Activated CD4-positive, alpha-beta T cell treated with anti-CD3 and anti-CD28 coated beads for 4 hours (primary cell): ENCODE measurements around the gene PROCR.
A peak's percentile ranks its signal among the peaks of the same experiment; 100 is the strongest.
"Not testable (repeated sequence)": the region's sequence is repeated elsewhere in the genome, so short reads cannot be mapped to it uniquely, and the experiment has no call there.

Source experiments
- DNase-seq, 2 donors: peaks; one replicate each; pipeline ENCODE4 v3.0.0-alpha.2; 2020

The PROCR gene

DNA sequence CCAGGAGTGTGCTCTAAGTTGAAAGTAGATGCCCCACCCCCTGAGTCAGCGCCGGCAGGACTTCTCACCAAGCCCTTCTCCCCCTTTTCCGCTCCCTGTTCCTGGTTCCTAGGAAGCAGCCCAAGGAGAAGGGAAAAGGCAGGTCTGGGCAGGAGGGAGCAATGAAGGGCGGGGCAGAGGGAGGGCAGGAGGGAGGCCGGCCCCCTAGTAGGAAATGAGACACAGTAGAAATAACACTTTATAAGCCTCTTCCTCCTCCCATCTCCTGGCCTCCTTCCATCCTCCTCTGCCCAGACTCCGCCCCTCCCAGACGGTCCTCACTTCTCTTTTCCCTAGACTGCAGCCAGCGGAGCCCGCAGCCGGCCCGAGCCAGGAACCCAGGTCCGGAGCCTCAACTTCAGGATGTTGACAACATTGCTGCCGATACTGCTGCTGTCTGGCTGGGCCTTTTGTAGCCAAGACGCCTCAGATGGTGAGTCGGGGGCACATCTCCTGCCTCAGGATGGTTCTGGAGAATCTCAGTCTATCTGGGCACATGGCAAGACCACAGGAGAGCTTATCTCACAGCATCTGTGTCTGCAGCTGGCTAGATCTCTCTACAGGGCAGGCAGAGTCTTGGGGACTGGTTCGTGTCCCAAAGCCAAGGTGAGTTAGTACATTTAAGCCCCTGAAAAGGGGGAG is at the start of gene PROCR:
TSS of gene PROCR (plus strand) at position 320 of the 681 bp plus-strand sequence. CDS start at position 403, 83 bp downstream.
- no peak for DNase-seq

DNA sequence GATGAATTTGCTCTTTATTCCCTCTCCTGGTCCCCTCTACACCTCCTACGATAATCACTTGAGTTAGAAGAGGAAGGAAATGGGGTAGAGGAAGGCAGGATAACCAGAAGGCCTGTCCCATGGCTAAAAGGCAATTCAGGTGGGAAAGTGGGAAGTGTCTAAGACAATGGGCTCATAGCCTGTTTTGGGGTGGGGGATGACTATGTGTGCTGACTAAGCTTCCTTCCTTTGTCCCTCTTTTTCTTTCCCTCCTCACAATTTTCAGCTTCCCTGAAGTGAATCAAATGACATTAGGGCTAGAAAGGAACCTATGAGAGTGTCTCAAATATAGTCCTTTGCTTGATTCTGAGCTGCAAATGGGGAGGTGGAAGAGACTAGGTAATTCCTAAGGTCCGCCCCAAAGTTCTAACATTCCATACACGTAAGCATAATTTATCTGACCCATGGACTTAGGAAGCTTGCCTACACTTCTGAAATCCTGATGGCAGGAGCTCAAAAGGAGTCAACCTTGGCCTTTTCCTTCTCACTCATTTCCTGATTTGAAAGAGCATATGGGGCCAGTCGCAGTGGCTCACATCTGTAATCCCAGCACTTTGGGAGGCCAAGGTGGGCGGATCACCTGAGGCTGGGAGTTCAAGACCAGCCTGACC is 49.0 kb upstream of the PROCR start:
- no peak for DNase-seq

DNA sequence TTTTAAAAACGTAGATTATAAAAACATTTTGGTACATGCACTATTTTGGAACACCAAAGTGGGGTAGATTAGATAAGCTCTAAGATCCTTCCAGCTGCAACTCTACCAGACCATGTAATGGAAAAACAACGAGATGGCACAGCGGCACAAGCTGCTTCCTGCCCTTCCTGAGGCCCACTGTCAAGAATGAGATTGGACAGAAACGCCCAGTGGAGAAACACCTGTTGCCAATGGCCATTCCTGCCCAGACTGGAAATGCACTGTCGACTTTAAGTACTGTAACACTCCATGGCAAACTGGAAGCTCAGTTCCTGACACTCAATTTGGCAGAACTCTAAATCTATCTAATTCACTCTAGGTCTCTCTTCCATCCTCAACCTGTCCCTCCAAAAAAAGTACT is 46.1 kb upstream of the PROCR start:
- DNase-seq: no peak

DNA sequence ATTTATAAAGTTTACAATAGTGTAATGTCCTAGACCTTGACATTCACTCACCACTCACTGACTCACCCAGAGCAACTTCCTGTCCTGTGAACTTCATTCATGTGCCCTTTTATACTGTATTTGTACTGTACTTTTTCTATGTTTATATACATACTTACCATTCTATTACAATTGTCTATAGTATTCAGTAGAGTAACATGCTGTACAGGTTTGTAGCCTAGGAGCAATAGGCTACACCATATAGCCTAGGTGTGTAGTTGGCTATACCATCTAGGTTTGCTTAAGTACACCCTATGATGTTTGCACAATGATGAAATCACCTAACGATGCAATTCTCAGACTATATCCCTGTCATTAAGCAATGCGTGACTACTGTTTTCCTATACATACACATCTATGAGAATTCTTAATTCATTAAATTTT is 42.2 kb upstream of the PROCR start:
- no peak for DNase-seq

DNA sequence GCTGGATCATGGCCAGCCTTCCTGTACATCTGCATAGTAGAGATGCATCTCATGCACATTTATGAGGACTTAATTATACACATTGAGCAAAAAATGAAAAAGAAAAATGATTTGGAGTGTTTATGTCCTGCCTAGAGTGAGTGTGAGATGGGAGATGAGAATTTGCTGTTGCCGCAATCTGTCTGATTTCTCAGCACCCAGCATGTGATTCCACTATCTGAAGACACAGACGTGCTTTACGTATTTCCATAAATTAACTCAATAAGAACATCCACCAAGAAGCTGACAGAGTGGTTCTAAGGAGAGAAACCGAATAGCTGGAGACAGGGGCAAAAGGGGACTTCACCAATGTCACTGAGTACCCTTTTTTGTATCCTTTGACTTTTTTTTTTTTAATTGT is 39.9 kb upstream of the PROCR start:
- DNase-seq: no peak

DNA sequence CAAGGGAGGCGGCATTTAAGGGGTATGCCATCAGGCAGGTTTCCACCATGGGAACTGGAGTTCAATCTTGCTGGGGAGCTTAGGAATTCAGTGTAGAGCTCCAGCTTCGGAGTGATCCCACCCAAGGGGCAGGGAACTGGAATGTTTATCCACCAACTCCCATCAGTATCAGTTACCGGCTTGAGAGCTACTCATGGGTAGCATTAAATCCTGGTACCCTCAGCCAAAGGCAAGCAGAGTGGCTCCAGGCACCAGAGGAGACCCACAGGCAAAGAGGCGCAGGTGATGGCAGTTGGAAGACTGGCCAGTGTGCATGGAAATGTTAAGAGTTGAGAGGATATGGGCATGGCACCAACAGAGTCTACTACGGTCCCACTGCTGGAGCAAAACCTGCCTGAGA is 38.8 kb upstream of the PROCR start:
- DNase-seq: no peak

DNA sequence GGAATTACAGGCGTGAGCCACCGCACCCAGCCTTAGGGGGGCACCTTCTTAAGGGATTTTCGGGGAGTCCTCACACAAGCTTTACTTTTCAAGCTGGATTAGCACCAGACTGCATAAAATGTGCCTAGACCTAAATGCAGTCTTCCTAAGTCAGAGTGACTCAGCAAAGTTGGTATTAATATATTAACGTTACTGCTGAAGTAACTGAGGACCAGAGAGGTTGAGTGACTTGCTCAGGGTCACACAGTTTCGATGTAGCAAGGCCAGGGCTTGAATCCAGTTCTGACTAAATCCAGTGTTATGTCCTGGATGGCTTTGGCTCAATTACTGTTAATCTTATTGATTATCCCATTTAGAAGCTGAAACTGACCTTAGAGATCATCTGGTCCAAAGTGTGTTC is 38.1 kb upstream of the PROCR start:
- DNase-seq: no peak

DNA sequence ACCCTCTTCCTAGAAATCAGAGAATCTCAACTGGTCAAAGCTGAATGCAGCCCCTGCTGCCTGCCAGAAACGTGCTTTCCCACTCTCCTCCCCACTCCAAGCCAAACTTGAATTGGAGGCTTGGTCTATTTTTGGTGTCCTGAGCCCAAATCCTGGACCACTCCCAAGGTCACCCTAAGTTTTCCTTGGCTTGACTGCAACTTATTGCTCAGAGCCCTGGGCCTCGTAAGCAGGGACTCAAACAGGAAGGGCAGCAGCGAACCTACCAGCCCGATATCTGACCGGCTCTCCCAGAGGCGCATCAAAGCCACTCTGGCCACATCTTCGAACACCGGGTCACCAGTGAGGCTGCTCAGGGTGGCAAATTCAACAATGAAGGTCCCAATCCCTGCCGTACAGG is 37.4 kb upstream of the PROCR start:
- no peak for DNase-seq

DNA sequence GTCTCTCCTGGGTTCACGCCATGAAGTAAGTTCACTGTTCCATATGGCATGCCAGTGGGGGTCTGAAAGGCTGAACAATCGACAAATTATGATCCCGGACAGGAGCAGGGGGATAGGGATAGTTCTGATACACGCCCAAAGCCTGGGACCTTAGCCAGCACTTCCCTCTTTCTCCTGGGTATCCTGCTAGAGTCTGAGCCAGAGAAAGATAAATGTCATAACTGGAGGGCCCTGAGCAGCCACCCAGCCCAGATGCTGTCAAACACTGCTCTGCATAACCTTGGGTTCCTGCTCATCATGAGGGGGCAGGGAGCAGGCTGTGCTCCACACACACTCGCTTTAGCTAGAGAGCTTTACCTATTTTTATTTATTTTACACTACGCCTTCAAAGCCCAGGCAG is 37.0 kb upstream of the PROCR start:
- no peak for DNase-seq

DNA sequence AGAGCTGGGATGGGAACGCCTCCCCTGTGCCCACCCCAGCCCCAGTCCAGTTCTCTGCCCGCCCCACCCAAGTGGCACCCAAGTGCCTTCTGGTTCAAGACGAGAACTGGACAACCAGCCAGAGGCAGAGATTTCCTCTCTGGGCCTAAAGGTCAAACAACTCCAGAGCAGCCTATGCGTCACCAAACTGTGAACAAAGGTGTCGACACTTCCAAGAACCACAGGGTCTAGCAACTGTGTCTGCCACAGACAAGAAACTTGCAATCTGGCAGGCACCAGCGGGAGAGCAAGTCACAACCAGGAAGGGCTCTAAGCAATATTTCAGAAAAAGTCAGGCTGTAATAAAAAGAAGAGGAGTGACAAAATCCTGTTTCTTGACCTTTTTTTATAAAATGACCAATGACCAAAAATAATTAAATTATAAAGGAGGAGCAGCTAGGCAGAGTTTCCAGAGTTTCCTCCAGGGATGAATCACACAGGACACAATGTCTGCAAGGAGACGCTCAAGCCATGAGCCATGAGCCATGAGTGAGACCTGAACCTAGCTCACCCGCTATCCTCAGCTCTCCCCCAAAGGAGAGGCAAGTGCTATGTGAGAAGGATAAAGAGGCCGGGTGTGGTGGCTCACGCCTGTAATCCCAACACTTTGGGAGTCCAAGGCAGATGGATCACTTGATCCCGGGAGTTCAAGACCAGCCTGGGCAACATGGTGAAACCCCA is 35.8 kb upstream of the PROCR start:
- DNase-seq: no peak

DNA sequence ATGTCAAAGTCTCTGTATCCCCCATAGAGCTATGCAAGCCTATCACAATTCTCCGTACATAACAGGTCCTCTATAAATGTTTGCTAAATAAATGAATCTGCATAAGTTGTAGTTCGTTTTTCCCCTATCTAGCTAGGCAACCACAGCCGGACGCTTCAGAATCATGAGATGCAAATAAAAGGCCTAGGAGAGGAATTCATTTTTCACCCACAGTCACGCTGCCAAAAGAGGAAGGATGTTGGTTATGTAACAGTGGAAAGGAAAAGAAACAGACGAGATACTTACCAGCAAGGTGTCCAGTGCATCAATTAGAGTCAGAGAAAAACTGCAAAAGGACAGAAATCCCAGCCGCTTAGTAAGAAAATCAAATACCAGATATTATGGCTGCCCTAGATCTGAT is 27.2 kb upstream of the PROCR start:
- DNase-seq: no peak

DNA sequence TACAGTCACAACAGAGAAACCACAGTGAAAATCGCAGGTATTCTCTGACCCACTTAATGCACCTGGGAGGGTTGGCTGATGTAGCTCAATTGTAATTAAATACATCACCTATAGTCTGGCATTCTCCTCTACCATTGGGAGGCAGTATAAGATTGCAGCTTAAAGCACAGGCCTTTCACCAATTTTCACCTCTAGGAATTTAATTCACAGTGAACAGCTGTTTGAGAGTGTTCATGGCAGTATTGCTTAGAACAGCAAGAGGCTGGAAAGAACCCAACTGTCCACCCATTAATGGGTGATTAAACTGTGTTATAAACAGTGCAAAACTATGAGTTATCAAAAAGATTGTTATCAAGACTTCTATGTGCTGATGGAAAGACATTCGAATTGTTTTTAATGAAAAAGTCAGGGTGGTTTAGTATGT is 26.7 kb upstream of the PROCR start:
- DNase-seq: peak; percentile 7 to 31

DNA sequence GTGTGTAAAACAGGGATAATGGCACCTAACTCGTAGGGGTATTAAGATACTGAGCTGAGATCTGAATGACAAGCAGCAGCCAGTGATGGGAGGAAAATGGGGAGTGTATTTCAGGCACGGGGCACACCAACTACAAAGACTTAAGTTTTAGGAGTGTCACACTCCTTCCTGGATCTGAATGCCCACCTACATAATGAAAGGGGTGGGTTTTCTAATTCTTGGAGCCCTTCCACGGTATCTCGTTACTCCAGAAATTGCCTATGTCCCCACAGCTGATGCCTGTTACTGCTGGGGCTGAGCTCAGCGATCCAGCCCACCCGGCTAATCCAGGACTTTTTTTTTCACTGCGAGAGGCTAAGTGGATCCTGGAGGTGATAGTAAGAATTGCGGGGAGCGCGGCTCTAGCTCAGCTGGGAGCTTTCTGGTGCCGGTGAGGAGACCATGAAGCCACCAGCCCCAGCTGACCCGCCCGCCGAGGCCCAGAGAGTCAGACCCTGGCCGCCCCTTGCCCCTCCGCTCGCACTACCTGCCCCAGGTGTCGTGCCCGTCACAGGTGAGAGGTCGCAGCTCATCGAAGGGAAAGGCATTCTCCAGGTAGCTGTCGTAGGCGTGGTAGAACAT is 25.5 kb upstream of the PROCR start:
- peak in 1 of 2 donors; percentile 29 for DNase-seq

DNA sequence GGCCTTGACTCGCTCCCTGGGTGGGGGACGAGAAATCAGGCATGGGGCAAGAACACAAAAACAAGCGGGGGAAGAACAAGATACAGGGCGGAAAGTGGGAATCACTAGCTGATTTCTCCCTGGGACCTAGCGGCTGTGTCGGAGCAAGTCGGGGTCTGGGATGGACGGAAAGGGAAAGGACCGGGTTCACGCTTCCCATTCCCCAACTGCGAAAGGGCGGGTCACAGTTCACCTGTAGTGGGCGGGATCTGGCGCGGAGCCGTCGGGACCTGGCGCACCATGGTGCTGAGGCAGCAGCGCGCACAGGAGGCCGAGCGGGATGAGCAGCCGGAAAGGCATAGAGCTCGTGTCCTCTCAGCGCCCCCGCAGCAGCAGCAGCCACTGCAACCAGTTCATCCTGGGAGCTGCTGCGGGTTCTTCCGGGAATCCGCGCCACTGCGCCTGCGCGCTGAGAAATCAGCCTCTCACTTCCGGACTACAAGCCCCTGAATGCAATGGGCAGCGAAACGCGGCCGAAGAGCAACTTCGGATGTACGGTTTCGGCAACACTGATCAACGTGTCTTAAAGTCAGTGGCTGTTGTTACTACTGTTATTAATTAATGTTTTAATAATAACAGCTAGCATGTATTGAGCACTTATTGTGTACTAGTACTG is 24.8 kb upstream of the PROCR start, which contains the start of gene EDEM2:
TSS of gene EDEM2 (minus strand) at position 417 of the 655 bp plus-strand sequence. CDS start at position 339, 78 bp downstream.
- peak; percentile 90 to 91 for DNase-seq

DNA sequence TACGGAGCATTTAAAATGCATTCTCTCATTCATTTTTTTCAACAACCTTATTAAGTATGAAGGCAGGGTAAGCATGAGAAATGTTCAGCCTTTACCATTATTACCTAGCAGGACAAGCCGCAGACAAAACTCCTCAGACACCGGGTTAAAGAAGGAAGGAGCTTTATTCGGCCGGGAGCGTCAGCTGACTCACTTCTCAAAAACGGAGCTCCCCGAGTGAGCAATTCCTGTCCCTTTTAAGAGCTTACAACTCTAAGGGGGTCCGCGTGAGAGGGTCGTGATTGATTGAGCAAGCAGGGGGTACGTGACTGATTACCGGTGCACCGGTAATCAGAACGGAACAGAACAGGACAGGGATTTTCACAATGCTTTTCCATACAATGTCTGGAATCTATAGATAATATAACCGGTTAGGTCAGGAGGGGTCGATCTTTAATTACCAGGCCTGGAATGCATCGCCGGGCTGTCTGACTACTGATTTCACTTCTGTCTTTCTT is 24.2 kb upstream of the PROCR start:
- peak in 1 of 2 donors; percentile 16 for DNase-seq

DNA sequence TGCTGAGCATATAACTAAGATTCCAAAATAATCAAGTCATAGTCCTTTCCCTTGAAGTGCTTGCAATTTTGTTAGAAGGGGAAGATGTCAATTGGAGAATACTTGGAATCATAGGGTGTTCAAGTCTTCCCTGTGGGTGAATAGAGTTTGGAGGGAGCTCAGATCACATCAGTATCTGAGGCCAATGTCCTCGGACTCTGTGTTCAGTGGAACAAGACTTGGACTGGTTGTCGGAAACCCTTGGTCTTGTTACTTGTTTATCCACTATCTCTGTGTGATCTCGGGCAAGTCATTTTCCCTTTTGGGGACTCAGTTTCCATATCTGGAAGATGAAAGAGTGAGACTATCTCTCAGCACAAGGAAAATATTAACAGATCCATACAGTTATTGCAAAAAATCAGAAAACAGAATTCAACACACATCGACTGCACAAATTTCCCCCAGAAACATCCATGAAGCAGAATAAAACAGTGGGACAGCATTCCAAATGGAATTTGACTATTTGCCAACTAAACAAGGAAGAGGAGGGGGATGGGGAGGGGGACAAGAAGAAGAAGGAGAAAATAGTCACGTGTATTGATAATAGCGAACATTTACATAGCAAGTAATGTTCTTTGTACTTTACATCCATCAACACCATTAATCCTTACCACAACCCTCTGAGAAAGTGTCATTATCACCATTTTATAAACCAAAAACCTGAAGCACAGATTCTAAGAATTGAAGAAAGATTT is 20.9 kb upstream of the PROCR start:
- DNase-seq: no peak

DNA sequence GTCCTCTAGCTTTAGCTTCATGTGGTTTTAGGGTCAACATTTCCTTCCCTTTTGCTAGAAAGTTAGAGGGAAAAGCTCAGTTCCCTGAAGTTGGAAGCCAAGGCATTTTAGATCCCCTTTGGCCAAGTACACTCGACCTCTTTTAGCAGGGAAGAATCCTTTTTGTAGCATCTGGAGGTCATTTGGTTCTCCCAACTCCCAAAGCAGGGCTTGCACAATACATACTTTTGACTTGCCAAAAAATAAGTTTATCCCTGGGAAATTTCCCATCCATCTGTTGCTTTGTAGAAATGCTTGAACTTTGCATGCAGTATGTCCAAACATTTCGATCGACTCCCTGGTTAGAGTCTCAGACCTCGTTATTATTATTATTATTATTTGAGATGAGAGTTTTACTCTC is 20.1 kb upstream of the PROCR start:
- no peak for DNase-seq

DNA sequence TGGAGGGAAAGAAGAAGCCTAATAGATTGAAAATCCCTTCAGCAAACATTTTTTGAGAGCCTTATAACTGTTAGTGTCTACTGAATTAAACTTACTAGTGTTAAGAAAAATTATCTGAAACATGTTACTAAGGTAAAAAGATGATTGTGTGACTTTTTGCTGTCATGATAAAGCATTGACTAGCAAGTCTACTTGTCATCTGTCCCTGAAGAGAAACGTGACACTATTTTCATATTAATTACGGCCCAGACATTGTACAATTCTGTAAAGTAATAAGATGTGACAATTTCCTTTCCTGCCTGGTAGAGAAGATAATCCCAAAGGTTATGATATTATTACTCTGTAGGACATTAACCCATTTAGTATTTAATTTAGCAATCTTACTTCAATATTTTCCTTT is 15.9 kb upstream of the PROCR start:
- no peak for DNase-seq

DNA sequence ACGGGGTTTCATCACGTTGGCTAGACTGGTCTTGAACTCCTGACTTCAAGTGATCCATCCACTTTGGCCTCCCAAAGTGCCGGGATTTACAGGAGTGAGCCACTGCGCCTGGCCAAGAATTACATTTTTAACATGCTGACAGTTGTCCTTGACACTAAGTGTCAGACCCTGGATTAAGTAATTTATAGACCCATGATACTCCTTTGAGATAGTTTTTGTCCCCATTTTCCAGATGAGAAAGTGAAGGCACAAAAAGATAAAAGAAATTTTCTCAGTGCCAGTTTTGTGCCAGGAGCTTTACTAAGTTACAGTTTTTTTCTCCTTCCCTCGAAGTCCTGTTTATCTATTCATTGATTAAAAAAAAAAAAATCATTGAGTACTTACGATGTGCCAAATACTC is 14.9 kb upstream of the PROCR start:
- DNase-seq: no peak

DNA sequence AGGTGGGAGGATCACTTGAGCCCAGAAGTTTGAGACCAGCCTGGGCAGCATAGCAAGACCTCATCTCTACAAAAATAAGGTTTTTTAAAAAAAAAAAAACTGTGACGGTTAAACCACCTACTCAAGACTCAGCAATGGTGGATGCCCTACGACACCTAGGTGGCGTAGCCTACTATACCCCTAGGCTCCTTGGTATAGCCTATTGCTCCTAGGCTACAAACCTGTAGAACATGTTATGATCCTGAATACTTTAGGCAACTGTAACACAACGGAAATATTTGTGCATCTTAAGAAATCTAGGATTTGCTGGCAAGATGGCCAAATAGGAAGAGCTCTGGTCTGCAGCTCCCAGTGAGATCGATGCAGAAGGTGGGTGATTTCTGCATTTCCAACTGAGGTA is 11.5 kb upstream of the PROCR start:
- not testable (repeated sequence) for DNase-seq

DNA sequence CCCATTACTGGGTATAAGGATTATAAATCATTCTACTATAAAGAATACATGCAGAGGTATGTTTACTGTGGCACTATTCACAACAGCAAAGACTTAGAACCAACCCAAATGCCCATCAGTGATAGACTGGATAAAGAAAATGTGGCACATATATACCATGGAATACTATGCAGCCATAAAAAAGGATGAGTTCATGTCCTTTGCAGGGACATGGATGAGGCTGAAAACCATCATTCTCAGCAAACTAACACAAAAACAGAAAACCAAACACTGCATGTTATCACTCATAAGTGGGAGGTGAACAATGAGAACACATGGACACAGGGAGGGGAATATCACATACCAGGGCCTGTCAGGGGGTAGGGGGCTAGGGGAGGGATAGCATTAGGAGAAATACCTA is 7.3 kb upstream of the PROCR start:
- not testable (repeated sequence) for DNase-seq
